SJSA1 (cell line): ENCODE data around the gene GRID2. TPM values are rescaled to one million over a fixed set of nuclear protein-coding genes. Genes with fewer than 3 reads are reported as not detected.

ENCODE experiments used
- DNase-seq, 2 experiments: peaks; one replicate each; pipeline ENCODE4 v3.0.0-alpha.2; 2015 to 2020; ENCODE audit warnings: low spot score in 2 of 2, low read depth in 1 of 2
- H3K27ac ChIP-seq: fragments of 250-450 bp; sonication (Bioruptor Pico); 2 replicates; pipeline ENCODE4 v1.5.1; 2020; ENCODE audit warnings: mild to moderate bottlenecking, moderate library complexity
- H3K27me3 ChIP-seq: fragments of 250-450 bp; sonication (Bioruptor Pico); replicated peaks from 2 replicates; pipeline ENCODE4 v1.5.1; 2020; ENCODE audit warnings: mild to moderate bottlenecking, moderate library complexity
- H3K36me3 ChIP-seq: fragments of 250-450 bp; sonication (Bioruptor Pico); 2 replicates; pipeline ENCODE4 v1.5.1; 2020; ENCODE audit warnings: mild to moderate bottlenecking
- H3K4me1 ChIP-seq: fragments of 250-450 bp; sonication (Bioruptor Pico); replicated peaks from 2 replicates; pipeline ENCODE4 v1.6.1; 2021; ENCODE audit warnings: mild to moderate bottlenecking
- H3K4me3 ChIP-seq: fragments of 250-450 bp; sonication (Bioruptor Pico); 2 replicates; pipeline ENCODE4 v1.5.1; 2020; ENCODE audit warnings: mild to moderate bottlenecking
- H3K9me3 ChIP-seq: fragments of 250-450 bp; sonication (Bioruptor Pico); replicated peaks from 2 replicates; pipeline ENCODE4 v1.5.1; 2020; ENCODE audit warnings: mild to moderate bottlenecking
- total RNA-seq: library from RNA; depleted of rRNA; stranded (reverse); fragments of >200 nt; shearing (Covaris generic); gene quantifications from 2 replicates; pipeline ENCODE4 v1.2.3, GENCODE V29; 2014

GRID2 gene
- total RNA-seq, 1 experiment from 2014 or later: not detected

DNA sequence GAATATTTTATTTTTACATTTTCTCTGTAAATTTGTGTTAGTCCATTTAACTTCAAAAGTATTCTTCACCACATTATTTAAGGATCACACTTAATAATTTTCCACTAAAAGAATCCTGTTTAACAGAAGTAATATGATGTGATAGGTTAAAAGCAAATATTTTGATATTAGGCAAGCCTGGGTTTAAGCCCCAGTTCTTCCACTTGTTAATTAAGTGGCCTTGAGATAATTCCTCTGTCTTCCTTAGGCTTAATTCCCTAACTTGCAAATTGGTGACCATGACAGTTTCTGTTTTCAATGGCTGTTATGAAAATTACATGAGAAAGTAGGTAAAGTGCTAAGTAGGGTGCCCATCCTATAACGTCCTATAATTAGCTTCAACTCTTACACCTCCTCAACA lies 1394.9 kb downstream of the GRID2 start:
- DNase-seq: no peak
- no peak overlapping the region for H3K27ac ChIP-seq
- no peaks in the 10 kb centered on the region for H3K9me3 ChIP-seq
- peaks cover 4% of the 10 kb centered on the region; the same call in 1 of the 2 replicates for H3K27me3 ChIP-seq
- H3K4me1 ChIP-seq: no peaks in the 10 kb centered on the region
- no peak overlapping the region for H3K4me3 ChIP-seq
- H3K36me3 ChIP-seq: no peaks in the 10 kb centered on the region

DNA sequence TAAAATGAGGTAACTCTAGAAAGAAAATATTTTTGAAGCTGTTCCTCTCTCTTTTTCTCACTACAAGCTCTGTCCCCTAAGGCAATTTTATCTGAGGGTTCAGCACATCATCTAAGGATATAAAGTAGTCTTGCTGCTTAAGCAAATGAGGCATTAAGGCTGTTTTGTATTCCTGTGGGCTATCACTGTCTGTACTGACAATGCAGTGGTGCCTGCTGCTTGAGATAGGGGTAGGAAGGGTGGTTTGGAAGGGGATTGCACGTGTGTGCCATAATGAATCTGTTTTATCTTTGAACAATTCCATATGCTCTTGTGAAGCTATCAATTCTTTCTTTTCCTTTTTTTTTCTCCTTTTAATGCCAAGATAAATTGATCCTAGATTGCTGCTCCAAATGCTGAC lies 1396.8 kb downstream of the GRID2 start:
- H3K27ac ChIP-seq: no peak overlapping the region
- peaks cover 4% of the 10 kb centered on the region; the same call in 1 of the 2 replicates for H3K27me3 ChIP-seq
- H3K9me3 ChIP-seq: no peaks in the 10 kb centered on the region
- H3K4me3 ChIP-seq: no peak overlapping the region
- no peaks in the 10 kb centered on the region for H3K4me1 ChIP-seq
- H3K36me3 ChIP-seq: no peaks in the 10 kb centered on the region
- no peak for DNase-seq

DNA sequence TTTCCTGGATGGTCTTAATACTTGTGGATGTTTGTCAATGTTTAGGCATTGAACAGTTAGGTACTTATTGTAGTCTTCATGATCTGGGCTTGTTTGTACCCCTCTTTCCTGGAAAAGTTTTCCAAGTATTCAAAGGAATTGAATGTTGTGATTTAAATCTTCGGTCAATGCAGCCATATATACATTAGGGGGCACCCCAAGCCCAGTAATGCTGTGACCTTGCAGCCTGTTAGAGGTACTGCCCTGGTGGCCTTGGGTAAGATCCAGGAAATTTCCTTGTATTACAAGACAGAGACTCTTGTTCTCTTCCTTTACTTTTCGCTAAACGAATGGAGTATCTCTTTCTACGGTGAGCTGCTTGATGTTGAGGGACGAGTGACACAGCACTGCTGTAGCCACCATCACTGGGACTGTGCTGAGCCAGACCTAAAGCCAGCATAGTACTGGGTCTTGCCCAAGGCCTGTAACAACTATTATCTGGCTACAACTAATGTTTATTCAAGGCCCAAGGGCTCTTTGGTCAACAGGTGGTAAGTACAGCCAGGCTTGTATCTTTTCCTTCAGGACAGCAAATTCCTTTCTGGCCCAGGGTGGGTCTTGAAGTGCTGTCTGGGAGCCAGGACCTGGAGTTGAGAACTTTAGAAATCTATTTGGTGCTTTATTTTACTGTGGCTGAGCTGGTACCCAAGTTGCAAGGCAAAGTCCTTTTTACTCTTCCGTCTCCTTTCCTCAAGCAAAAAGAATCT lies 1406.5 kb downstream of the GRID2 start:
- Histone ChIP-seq H3K9me3 (no peaks in the 10 kb centered on the region), H3K27ac (no peak overlapping the region), H3K36me3 (no peaks in the 10 kb centered on the region), H3K27me3 (no peaks in the 10 kb centered on the region), H3K4me3 (no peak overlapping the region), H3K4me1 (no peaks in the 10 kb centered on the region)
- no peak for DNase-seq

GRCh38 chr4:93710847-93711430 lies 1407.2 kb downstream of the GRID2 start:
- no peak for DNase-seq
- H3K36me3 ChIP-seq: no peaks in the 10 kb centered on the region

GRCh38 chr4:93718233-93718632 lies 1414.5 kb downstream of the GRID2 start:
- H3K9me3 ChIP-seq: no peaks in the 10 kb centered on the region
- no peaks in the 10 kb centered on the region for H3K27me3 ChIP-seq

More at GRCh38 chr4:93710847-93711430, 1407.2 kb downstream of the GRID2 start:
- H3K27me3 ChIP-seq: no peaks in the 10 kb centered on the region
- H3K27ac ChIP-seq: no peak overlapping the region
- no peak overlapping the region for H3K4me3 ChIP-seq
- no peaks in the 10 kb centered on the region for H3K4me1 ChIP-seq
- H3K9me3 ChIP-seq: no peaks in the 10 kb centered on the region

DNA sequence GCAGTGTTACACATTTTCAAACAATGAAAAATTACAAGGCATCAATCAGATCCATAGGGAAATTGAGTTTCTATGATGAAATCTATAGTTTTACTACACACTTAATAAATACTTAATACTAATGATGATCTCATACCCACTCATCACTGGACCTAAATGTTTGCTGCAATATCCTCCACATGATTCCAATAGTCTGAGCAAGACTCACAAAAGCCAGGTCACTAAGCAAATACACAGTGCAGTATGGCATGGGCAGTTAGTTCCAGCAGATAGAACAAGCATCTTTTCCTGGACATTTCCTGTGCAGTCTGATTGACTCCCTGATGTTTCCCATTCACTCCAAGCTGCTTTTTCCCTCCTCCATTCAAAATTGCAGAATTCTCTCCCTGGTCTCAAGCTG lies 1415.8 kb downstream of the GRID2 start:
- Histone ChIP-seq H3K4me1 (no peaks in the 10 kb centered on the region), H3K27ac (no peak overlapping the region), H3K36me3 (no peaks in the 10 kb centered on the region), H3K9me3 (no peaks in the 10 kb centered on the region), H3K27me3 (no peaks in the 10 kb centered on the region), H3K4me3 (no peak overlapping the region)
- no peak for DNase-seq

More at GRCh38 chr4:93718233-93718632, 1414.5 kb downstream of the GRID2 start:
- DNase-seq: no peak
- H3K4me1 ChIP-seq: no peaks in the 10 kb centered on the region
- no peak overlapping the region for H3K4me3 ChIP-seq
- no peak overlapping the region for H3K27ac ChIP-seq
- no peaks in the 10 kb centered on the region for H3K36me3 ChIP-seq

DNA sequence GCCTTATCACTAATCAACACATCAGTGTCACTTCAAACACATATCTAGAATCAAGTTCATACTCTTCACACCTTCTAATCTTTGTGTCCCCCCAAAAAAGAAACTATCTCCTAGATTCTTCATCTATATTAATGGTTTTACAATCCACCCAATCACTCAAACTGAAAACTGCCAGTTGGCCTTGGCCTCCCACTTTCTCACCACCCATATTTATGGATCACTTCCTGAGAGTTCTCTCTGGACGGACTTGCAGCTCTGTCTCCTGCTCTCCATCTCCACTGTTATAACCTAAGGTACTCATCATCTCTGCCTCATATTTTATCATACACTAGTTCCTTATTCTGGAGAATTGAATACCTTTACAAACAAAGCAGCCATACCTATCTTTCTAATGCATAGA lies 1418.7 kb downstream of the GRID2 start:
- no peak overlapping the region for H3K4me3 ChIP-seq
- no peaks in the 10 kb centered on the region for H3K9me3 ChIP-seq
- H3K27me3 ChIP-seq: no peaks in the 10 kb centered on the region
- H3K4me1 ChIP-seq: no peaks in the 10 kb centered on the region
- DNase-seq: no peak
- no peak overlapping the region for H3K27ac ChIP-seq
- H3K36me3 ChIP-seq: no peaks in the 10 kb centered on the region

DNA sequence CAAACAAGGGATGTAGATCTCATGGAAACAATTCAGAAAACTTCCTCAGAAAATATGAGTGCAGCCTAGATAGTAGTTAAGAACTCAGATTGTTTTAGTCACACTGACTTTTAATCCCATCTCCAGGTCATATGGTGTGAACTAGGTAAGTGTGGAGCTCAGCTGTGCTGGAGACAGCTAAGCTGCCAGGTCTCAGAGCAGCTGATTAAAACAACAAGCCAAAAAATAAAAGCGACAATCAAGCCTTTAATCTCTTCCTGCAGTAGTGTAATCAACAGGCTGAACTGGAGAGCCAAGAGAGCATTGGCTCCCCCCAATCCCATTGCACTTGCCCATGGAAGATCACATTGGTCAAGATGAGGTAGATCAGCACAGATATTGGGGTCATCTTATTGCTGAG lies 1426.5 kb downstream of the GRID2 start:
- no peak for DNase-seq
- no peaks in the 10 kb centered on the region for H3K9me3 ChIP-seq
- no peaks in the 10 kb centered on the region for H3K27me3 ChIP-seq
- H3K27ac ChIP-seq: no peak overlapping the region
- H3K4me1 ChIP-seq: no peaks in the 10 kb centered on the region
- H3K36me3 ChIP-seq: no peaks in the 10 kb centered on the region
- no peak overlapping the region for H3K4me3 ChIP-seq

DNA sequence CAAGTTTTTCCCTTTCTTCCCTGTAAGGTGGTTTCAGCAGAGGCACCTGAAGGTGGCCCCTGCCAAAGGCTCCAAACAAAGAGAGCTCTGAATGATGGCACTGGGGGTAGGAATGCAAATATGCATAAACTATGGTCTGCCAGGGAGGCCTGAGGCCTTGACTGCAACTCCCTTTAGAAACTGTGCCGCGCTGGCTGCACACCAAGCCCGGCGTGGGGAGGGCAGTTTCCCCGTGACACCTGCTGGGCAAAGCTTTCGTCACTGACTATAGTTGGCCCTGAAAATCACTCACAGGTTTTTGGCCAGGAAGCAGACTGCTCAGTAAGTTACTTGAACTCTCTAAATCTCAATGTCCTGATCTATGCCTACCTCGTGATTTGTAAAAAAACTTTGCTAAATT lies 1427.0 kb downstream of the GRID2 start:
- Histone ChIP-seq H3K36me3 (no peaks in the 10 kb centered on the region), H3K27ac (no peak overlapping the region), H3K4me1 (no peaks in the 10 kb centered on the region), H3K4me3 (no peak overlapping the region), H3K9me3 (no peaks in the 10 kb centered on the region), H3K27me3 (no peaks in the 10 kb centered on the region)
- no peak for DNase-seq

GRCh38 chr4:93731456-93731855 lies 1427.7 kb downstream of the GRID2 start:
- no peak for DNase-seq
- no peak overlapping the region for H3K27ac ChIP-seq
- no peak overlapping the region for H3K4me3 ChIP-seq
- H3K9me3 ChIP-seq: no peaks in the 10 kb centered on the region
- no peaks in the 10 kb centered on the region for H3K27me3 ChIP-seq
- H3K36me3 ChIP-seq: no peaks in the 10 kb centered on the region
- no peaks in the 10 kb centered on the region for H3K4me1 ChIP-seq

- no peaks in the 10 kb centered on the region for H3K4me1 ChIP-seq
- H3K27ac ChIP-seq: no peak overlapping the region
- H3K4me3 ChIP-seq: no peak overlapping the region
- H3K27me3 ChIP-seq: no peaks in the 10 kb centered on the region
- H3K9me3 ChIP-seq: no peaks in the 10 kb centered on the region
- DNase-seq: no peak
- no peaks in the 10 kb centered on the region for H3K36me3 ChIP-seq
Observed at GRCh38 chr4:93732509-93732908, 1428.7 kb downstream of the GRID2 start.

DNA sequence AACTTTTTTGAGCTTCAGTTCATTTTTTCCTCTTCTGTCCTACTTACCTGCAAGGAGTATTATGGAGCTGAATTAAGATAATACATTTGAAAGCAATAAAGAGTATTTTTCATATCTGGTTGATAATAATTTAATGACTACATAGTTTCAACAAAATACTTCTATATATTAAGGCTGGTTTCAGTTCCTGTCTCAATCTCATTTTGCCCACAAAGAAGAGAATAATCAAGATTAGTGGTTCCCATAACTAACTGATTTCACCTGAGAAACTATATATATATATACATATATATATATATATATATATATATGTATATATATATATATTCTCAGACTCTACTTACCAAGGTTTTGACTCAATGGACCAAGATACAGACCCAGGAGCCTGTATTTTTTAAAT lies 1437.1 kb downstream of the GRID2 start:
- no peaks in the 10 kb centered on the region for H3K9me3 ChIP-seq
- no peak overlapping the region for H3K4me3 ChIP-seq
- no peak for DNase-seq
- H3K27ac ChIP-seq: no peak overlapping the region
- no peaks in the 10 kb centered on the region for H3K27me3 ChIP-seq
- H3K36me3 ChIP-seq: no peaks in the 10 kb centered on the region
- H3K4me1 ChIP-seq: no peaks in the 10 kb centered on the region

DNA sequence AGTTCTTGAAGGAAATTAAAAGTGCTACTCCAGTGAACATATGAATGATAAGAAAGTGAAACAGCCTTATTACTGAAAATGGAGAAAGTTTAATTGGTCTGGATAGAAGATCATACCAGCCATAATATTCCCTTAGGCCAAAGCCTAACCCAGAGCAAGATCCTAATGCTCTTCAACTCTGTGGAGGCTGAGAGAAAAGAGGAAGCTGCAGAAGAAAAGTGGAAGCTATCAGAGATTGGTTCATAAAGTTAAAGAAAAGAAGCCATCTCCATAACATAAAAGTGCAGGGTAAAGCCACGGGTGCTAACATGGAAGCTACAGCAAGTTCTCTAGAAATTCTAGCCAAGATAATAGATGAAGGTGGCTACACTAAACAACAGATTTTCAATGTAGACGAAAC lies 1439.3 kb downstream of the GRID2 start:
- DNase-seq: no peak
- no peaks in the 10 kb centered on the region for H3K36me3 ChIP-seq
- peaks cover 9% of the 10 kb centered on the region; the same call in 1 of the 2 replicates for H3K27me3 ChIP-seq
- no peaks in the 10 kb centered on the region for H3K9me3 ChIP-seq
- no peak overlapping the region for H3K4me3 ChIP-seq
- no peak overlapping the region for H3K27ac ChIP-seq
- H3K4me1 ChIP-seq: no peaks in the 10 kb centered on the region

- H3K4me3 ChIP-seq: no peak overlapping the region
- H3K36me3 ChIP-seq: no peaks in the 10 kb centered on the region
Observed at GRCh38 chr4:93743635-93744034, 1439.9 kb downstream of the GRID2 start.

More at GRCh38 chr4:93743635-93744034, 1439.9 kb downstream of the GRID2 start:
- Histone ChIP-seq H3K4me1 (no peaks in the 10 kb centered on the region), H3K27ac (no peak overlapping the region), H3K27me3 (peaks cover 9% of the 10 kb centered on the region; the same call in 1 of the 2 replicates), H3K9me3 (no peaks in the 10 kb centered on the region)
- no peak for DNase-seq
